ENCODE data around the gene MRPS25.

DNA sequence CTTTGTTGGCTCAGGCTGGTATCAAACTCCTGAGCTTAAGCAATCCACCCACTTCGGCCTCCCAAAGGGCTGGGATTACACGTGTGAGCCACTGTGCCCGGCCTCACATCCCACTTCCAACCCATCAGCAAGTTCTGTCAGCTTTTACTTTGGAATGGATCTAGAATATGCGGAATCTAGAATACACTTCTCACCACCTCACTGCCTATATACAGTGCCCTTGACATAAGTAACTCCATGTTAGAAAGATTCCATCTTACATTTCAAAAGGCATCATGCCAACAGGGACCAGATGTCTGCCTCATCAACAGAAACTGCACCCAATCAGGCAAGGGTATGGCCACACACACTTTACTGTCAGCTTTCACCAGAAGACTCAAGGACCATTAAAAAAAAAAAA is 43.8 kb upstream of the MRPS25 start:
- TF ChIP-seq, protein P1, sequence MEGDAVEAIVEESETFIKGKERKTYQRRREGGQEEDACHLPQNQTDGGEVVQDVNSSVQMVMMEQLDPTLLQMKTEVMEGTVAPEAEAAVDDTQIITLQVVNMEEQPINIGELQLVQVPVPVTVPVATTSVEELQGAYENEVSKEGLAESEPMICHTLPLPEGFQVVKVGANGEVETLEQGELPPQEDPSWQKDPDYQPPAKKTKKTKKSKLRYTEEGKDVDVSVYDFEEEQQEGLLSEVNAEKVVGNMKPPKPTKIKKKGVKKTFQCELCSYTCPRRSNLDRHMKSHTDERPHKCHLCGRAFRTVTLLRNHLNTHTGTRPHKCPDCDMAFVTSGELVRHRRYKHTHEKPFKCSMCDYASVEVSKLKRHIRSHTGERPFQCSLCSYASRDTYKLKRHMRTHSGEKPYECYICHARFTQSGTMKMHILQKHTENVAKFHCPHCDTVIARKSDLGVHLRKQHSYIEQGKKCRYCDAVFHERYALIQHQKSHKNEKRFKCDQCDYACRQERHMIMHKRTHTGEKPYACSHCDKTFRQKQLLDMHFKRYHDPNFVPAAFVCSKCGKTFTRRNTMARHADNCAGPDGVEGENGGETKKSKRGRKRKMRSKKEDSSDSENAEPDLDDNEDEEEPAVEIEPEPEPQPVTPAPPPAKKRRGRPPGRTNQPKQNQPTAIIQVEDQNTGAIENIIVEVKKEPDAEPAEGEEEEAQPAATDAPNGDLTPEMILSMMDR (conservative IDR thresholded peaks at IDR 0.05) = no peak
- no peak for TF ChIP-seq ZFX (IDR thresholded peaks at IDR 0.05)

Measured in C4-2B (cell line).